Lower leg skin (tissue), 4 donors: ENCODE results near the gene ANKRD23. TPM values are rescaled to one million over a fixed set of nuclear protein-coding genes. Genes with fewer than 3 reads are reported as not detected.

Experiments used
- DNase-seq, 2 donors: peaks; one replicate each; pipeline ENCODE4 v3.0.0-alpha.2; 2019; ENCODE audit warnings: low spot score in 2 of 2
- H3K4me3 ChIP-seq: fragments of 200-600 bp; sonication (generic); 2 replicates; pipeline ENCODE4 v1.5.1; 2017; ENCODE audit warnings: mild to moderate bottlenecking, low read depth; ENCODE audit not compliant: poor library complexity, severe bottlenecking
- CTCF ChIP-seq, 3 donors: fragments of 450-650 bp; IDR thresholded peaks; one replicate each; pipeline ENCODE4 v1.5.1; 2016; ENCODE audit warnings: antibody characterized with exemption in 3 of 3, mild to moderate bottlenecking in 3 of 3, moderate library complexity in 2 of 3
- POLR2A ChIP-seq, 2 donors: fragments of 450-650 bp; IDR thresholded peaks; one replicate each; pipeline ENCODE4 v1.6.1; 2016 to 2017; ENCODE audit warnings: antibody characterized with exemption in 2 of 2, mild to moderate bottlenecking in 1 of 2, moderate library complexity in 1 of 2
- WGBS, 2 donors: methylation state at CpG; one replicate each; pipeline ENCODE4 v1.1.5; 2018; 5-methylcytosine and 5-hydroxymethylcytosine counted together
- intact Hi-C: fragments of 100-400 bp; cut with DNase I; formaldehyde crosslinking; loops from one replicate; pipeline ENCODE4 v1.15.0; 2023; ENCODE audit warnings: low total_unique reads
- microRNA counts, 2 donors: library from miRNA; unstranded; fragments of <30 nt; microRNA quantifications; one replicate each; lab custom pipeline; 2016
- microRNA-seq, 2 donors: library from miRNA; unstranded; fragments of <30 nt; microRNA quantifications; one replicate each; pipeline ENCODE4, GENCODE V29; 2016; ENCODE audit warnings: borderline replicate concordance in 2 of 2, borderline number of aligned reads in 1 of 2
- total RNA-seq, 4 donors: library from RNA; depleted of rRNA; stranded (reverse); fragments of >200 nt; gene quantifications; one replicate each; pipeline ENCODE4 v1.1.0, GENCODE V29; 2016

The ANKRD23 gene
- total RNA-seq, 4 donors from 2014 or later, result 4.9 to 12.4 (median 8.8) TPM

- H3K4me3 ChIP-seq, result no peak overlapping the region
- TF ChIP-seq POLR2A (IDR thresholded peaks at IDR 0.05) (no peak), CTCF (IDR thresholded peaks at IDR 0.05) (no peak)
- intact Hi-C loops, result no loop called here
- 73 to 77% methylated on average over 4 to 6 of the region's 6 CpGs for WGBS, 2 donors
- no peak for DNase-seq
These were observed 54.6 kb downstream of the ANKRD23 start for GRCh38 chr2:96789245-96789617.

- intact Hi-C loops, result no loop called here
- DNase-seq, result no peak
- WGBS, 2 donors, result 57 to 69% methylated on average over 17 of the region's 17 CpGs
- H3K4me3 ChIP-seq, result no peak overlapping the region
- TF ChIP-seq CTCF (IDR thresholded peaks at IDR 0.05) (no peak), POLR2A (IDR thresholded peaks at IDR 0.05) (no peak)
These were observed 55.2 kb downstream of the ANKRD23 start for GRCh38 chr2:96788442-96789244.

MicroRNAs within 50 kb of the gene (microRNA counts, 767-probe panel; counts per million panel counts)
- 0 to 358 counts per million in 2 donors for microRNA hsa-miR-3127-5p (lab: Ali Mortazavi, UCI)

Small RNA genes within 50 kb of the gene (microRNA-seq; reads per million reads assigned to microRNA genes)
- gene MIR3127, result 0.68 to 2.3 reads per million in 2 donors

Other genes with a start within 250 kb of the ANKRD23 start
- gene KANSL3, start 205.7 kb downstream of the ANKRD23 start, total RNA-seq, result 10 to 100 TPM; 20.1 to 39.6 (median 36.0) TPM
- not detected for gene FER1L5, start 201.3 kb downstream of the ANKRD23 start, total RNA-seq
- 10 to 100 TPM; 17.2 to 21.5 (median 19.1) TPM for gene LMAN2L, start 104.0 kb downstream of the ANKRD23 start, total RNA-seq
- gene CNNM4, start 83.1 kb downstream of the ANKRD23 start, total RNA-seq, result 10 to 100 TPM; 17.4 to 29.1 (median 22.2) TPM
- 10 to 100 TPM; 15.4 to 30.0 (median 18.8) TPM for gene CNNM3, start 27.8 kb downstream of the ANKRD23 start, total RNA-seq
- 10 to 100 TPM in 3 of 4 donors, 1 to 10 TPM in 1; 7.6 to 15.3 (median 14.4) TPM for gene ANKRD39, start 14.0 kb upstream of the ANKRD23 start, total RNA-seq
- 10 to 100 TPM; 23.5 to 42.7 (median 30.2) TPM for gene SEMA4C, start 26.1 kb upstream of the ANKRD23 start, total RNA-seq
- 1 to 10 TPM in 3 of 4 donors, not detected in 1; 1.4 to 2.8 (median 2.8) TPM for gene FAM178B, start 142.6 kb upstream of the ANKRD23 start, total RNA-seq